A549 treated with AZD2906 at 1 μM for 4 hours (cell line): ENCODE measurements around the gene PIGL. TPM values are rescaled to one million over a fixed set of nuclear protein-coding genes. Genes with fewer than 3 reads are reported as not detected.

ENCODE experiments used
- total RNA-seq: library from RNA; stranded (reverse); fragments of 200-300 nt; extraction: Qiagen RNA extraction; gene quantifications from 5 replicates; pipeline ENCODE4 v1.2.3, GENCODE V29; 2022

The PIGL gene
- total RNA-seq: 15.3 to 21.6 TPM (median 17.0 TPM) in 5 replicates

DNA sequence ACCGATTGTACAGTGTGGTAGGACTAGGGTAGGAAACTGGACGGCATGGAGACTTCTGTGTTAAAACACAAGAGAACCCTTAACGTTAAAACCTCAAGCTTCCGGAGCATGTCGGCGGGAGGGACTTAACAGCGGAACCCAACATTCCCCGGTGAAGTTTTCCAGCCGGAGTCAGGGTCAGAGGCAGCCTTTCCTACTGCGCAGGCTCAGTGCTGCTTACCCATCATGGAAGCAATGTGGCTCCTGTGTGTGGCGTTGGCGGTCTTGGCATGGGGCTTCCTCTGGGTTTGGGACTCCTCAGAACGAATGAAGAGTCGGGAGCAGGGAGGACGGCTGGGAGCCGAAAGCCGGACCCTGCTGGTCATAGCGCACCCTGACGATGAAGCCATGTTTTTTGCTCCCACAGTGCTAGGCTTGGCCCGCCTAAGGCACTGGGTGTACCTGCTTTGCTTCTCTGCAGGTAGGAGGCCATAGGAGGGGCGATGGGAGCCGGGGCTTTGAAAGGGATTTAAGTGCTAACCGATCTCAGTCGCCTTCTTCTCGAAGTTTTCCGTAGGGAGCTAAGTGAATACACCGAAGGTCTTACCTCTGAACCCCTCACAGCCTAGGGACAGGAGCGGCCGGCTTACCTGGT, at the start of gene PIGL:
TSS of gene PIGL (plus strand) at position 209 of the 634 bp plus-strand sequence. CDS start at position 226, 17 bp downstream.

GRCh38 chr17:16215273-16215964, 1.6 kb upstream of the PIGL start, which contains the start of gene NCOR1:
Gene NCOR1, minus strand, starts transcription at chr17:16215534. Its CDS starts 20,965 bp downstream, at chr17:16194569.

GRCh38 chr17:16353317-16354174, 136.5 kb downstream of the PIGL start, which contains the start of gene CENPV:
Gene CENPV, minus strand, starts transcription at chr17:16353469. Its CDS starts 33 bp downstream, at chr17:16353436.

Other genes with a start within 250 kb of the PIGL start
- gene ZSWIM7, start 217.5 kb upstream of the PIGL start, total RNA-seq: 40.5 to 50.4 TPM (median 47.4 TPM) in 5 replicates
- gene TTC19, start 217.4 kb upstream of the PIGL start, total RNA-seq: 46.9 to 49.8 TPM (median 48.6 TPM) in 5 replicates
- 66.2 to 90.1 TPM (median 70.3 TPM) in 5 replicates for gene NCOR1, start 1.7 kb upstream of the PIGL start, total RNA-seq
- 121 to 154 TPM (median 148 TPM) in 5 replicates for gene CENPV, start 136.3 kb downstream of the PIGL start, total RNA-seq
- gene UBB, start 163.9 kb downstream of the PIGL start, total RNA-seq: 1,868 to 2,263 TPM (median 2,004 TPM) in 5 replicates
- 0.36 to 0.83 TPM (median 0.53 TPM) in 5 replicates for gene TRPV2, start 198.4 kb downstream of the PIGL start, total RNA-seq